Measurements from ENCODE around the gene RCSD1.

DNA sequence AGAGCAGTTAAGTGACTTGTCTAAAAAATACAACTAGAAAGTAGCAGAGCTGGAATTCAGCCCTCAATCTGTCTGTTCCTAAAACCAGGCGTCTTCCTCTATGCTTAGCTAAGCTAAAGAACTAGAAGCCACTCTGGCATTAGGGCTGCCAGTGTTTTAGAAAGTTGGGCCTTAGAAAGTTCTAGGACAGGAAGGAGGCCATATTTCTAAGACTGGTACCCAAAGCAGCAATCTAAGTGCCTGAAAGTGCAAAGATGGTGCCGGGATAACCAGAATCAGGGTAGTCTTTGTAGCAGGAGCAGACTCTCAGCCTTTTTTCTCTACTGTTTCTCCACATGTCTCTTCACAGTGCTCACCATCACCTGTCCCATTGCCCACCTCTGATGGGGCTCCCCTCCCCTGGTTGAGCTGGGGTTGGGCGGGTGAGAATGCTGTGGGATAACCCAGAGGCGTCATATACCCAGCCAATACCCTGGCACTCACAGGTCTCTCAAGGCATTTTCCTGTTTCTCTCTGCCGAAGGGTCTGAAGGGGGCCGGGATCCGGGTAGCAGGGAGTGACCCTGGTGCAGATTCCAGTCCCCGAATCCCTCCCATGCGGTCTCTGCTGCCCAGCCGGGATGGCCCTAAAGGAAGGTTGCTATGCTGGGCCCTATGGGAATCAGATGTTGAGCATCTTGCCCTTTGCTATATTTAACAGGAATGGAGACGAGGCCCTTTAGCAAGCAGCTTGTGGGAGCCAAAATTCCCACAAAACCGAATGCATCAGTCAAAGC, 1.1 kb upstream of the RCSD1 start:
- no peak for TF ChIP-seq EZH2phosphoT487 (IDR thresholded peaks at IDR 0.05; ENCODE audit: low read depth)
- TF ChIP-seq, protein P1, sequence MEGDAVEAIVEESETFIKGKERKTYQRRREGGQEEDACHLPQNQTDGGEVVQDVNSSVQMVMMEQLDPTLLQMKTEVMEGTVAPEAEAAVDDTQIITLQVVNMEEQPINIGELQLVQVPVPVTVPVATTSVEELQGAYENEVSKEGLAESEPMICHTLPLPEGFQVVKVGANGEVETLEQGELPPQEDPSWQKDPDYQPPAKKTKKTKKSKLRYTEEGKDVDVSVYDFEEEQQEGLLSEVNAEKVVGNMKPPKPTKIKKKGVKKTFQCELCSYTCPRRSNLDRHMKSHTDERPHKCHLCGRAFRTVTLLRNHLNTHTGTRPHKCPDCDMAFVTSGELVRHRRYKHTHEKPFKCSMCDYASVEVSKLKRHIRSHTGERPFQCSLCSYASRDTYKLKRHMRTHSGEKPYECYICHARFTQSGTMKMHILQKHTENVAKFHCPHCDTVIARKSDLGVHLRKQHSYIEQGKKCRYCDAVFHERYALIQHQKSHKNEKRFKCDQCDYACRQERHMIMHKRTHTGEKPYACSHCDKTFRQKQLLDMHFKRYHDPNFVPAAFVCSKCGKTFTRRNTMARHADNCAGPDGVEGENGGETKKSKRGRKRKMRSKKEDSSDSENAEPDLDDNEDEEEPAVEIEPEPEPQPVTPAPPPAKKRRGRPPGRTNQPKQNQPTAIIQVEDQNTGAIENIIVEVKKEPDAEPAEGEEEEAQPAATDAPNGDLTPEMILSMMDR (IDR thresholded peaks at IDR 0.05; ENCODE audit: low read depth, low read length) = no peak
